ENCODE measurements around the gene CCDC188.

- TF ChIP-seq CTCF (conservative IDR thresholded peaks at IDR 0.05 in 1 of 2, IDR thresholded peaks at IDR 0.05 in 1 of 2; ENCODE audit: low read depth in 1 of 2, low read length in 2 of 2) (no peak), EZH2 (IDR thresholded peaks at IDR 0.05; ENCODE audit: low read length, missing control alignments) (no peak)
These were observed 19.3 kb upstream of the CCDC188 start for GRCh38 chr22:20170170-20170569.

Measured in fibroblast of lung (primary cell).